Stimulated activated CD4-positive, alpha-beta T cell treated with anti-CD3 and anti-CD28 coated beads, Interleukin-4, amount 100 ng/mL, for 4 hours (primary cell): ENCODE data around the gene CHRNA7.

ENCODE experiments used
- DNase-seq, 2 experiments: peaks; one replicate each; pipeline ENCODE4 v3.0.0-alpha.2; 2020

The CHRNA7 gene

GRCh38 chr15:32029862-32030781, at the start of gene CHRNA7:
Gene CHRNA7, plus strand, starts transcription at chr15:32030515. Its CDS starts 80 bp downstream, at chr15:32030595.
- no peak for DNase-seq

DNA sequence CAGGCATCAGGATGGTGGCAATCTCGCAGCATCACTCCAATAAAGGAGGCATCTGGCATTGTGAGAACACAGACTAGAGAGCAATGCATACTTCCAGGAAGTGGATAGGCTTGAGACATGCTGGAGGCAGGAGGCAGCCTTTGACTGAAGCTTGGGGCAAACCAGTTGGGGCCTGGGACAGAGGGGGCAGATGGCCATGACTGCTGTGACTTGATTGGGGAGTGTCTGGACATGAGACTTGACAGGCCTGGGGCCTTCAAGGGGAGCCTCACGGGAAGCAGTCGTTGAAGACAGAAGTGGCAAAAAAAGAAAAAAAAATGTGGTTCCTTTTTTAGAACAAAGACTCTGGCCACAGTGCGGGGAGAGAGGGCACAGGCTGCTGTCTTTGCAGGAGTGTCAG, 44.7 kb upstream of the CHRNA7 start:
- DNase-seq: no peak

- DNase-seq: no peak
Observed at GRCh38 chr15:31993062-31993461, 37.3 kb upstream of the CHRNA7 start.

GRCh38 chr15:31997711-31998110, 32.6 kb upstream of the CHRNA7 start:
- no peak for DNase-seq

DNA sequence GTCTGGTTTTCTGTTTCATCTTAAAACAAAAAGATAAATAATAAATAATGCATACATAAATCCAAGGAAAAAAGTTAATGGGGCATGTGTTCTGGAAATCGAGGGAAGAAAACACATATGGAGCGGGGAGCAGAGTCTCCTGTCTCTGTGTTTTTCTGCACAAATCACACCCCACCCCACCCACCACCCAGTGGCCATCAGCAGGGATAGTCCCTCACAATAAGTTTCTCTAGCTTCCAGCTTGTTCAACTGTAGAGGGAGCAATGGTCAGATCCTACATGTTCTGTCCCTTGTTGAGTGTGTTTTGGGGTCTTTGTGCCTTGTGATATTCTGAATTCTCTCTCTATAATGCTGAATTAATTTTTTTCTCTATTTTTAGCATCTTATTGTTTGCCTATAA, 26.8 kb upstream of the CHRNA7 start:
- DNase-seq: no peak

DNA sequence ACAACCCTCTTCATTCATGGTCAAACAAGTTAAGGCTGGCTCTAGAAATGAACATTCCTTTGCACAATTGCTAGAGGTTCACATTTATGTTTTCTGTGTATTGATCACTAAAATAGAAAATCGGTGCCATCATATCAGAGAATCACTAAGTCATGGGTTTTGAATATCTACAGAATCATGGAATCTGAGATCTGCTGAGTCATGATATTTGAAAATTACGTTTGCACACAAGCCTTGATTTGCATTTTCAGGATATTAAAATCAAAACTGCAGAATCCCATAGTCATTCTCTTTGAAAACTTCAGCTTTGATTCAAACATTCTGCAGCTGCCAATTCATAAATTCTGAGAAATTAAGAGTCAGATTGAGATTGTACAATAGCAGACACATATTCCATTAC, 26.1 kb upstream of the CHRNA7 start:
- DNase-seq: no peak

- DNase-seq: no peak
Observed at GRCh38 chr15:32007355-32007960, 22.9 kb upstream of the CHRNA7 start.

- DNase-seq: no peak
Observed at GRCh38 chr15:32014953-32015352, 15.4 kb upstream of the CHRNA7 start.

DNA sequence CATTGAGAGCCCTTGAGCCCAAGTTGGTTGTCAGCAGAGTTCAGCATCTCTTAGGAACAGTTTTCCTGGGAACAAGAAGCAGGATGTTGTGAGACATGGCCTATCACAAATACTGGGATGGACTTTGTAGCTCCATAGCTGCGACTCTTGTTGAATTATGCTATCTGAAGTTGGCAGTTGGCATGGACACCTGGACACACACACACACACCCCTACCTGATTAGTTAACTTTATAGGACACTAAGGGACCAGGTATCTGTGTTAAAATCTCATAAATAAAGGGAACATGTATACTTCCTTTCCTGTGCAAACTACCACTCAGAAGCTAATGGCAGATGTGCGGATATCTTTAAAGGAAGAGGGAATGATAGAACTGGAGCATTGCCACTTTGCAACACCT, 10.2 kb upstream of the CHRNA7 start:
- DNase-seq: no peak

- no peak for DNase-seq
Observed at GRCh38 chr15:32028921-32029320, 1.4 kb upstream of the CHRNA7 start.

DNA sequence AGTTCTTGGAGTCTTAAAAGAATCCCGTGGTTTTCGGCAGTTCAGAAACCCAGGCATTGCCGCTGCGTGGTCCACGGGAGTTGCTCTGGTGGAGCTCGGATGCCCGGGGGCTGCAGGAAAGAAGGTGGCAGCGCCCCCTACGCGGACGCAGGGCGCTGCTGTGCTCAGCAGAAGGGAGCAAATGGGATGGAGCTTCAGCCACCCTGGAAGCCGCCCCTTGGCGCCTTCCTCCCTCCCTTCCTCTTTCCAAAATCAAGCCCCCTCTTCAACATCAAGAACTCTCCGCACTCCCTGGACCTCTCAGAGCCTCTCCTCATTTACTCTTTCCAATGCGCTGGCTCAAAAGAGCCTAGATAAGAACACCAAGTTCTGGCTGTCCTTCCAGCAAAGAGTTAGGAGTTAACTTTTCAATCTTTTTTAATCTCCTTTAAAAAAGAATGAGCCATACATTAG, 880 bp upstream of the CHRNA7 start:
- DNase-seq: no peak

DNA sequence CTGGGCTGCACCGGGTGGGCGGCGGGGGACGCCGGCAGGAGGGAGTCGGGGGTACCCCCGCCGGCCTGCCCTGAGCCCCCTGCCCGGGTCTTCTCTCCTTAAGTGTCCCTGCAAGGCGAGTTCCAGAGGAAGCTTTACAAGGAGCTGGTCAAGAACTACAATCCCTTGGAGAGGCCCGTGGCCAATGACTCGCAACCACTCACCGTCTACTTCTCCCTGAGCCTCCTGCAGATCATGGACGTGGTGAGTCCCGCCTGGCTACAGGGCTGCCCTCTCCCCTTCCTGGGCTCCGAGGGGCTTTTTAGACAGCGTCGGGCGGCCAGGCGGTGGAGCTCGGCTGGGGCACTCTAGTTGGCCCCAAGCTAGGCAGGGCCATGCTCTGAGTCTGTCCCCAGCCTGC, 480 bp downstream of the CHRNA7 start:
- DNase-seq: no peak

GRCh38 chr15:32033186-32033890, 3.0 kb downstream of the CHRNA7 start:
- DNase-seq: no peak

- DNase-seq: no peak
Observed at GRCh38 chr15:32034106-32034505, 3.8 kb downstream of the CHRNA7 start.

DNA sequence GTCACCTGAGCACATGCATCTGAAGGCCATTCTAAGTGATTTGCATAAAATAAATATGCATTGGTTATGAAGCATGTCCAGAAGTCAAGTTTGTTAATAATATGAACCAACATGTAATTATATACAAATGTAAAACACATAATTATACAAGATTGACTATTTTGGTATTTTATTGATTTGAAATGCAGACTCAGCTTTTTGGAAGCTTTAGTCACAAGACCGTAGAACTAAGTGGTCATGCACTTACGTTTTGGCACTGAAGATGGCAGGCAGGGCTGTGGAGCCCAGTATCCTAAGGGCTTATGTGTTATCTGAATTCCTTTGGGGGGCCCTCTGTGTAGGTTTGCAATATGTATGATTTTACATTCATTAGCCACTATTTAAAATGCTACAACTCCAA, 5.0 kb downstream of the CHRNA7 start:
- DNase-seq: no peak

- DNase-seq: no peak
Observed at GRCh38 chr15:32036971-32037370, 6.7 kb downstream of the CHRNA7 start.

DNA sequence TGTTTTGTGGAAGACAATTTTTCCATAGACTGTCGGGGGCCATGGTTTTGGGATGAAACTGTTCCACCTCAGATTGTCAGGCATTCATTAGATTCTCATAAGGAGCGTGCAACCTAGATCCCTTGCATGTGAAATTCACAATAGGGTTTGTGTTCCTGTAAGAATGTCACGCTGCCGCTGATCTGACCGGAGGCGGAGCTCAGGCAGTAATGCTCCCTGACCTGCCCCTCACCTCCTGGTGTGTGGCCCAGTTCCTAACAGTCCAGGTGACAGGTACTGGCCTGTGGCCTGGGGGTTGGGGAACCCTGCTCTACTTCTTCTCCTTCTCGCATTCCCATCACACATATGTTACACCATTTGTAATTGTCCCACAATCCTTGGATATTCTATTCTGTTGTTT, 11.0 kb downstream of the CHRNA7 start:
- no peak for DNase-seq

- DNase-seq: no peak
Observed at GRCh38 chr15:32042269-32042972, 12.1 kb downstream of the CHRNA7 start.

DNA sequence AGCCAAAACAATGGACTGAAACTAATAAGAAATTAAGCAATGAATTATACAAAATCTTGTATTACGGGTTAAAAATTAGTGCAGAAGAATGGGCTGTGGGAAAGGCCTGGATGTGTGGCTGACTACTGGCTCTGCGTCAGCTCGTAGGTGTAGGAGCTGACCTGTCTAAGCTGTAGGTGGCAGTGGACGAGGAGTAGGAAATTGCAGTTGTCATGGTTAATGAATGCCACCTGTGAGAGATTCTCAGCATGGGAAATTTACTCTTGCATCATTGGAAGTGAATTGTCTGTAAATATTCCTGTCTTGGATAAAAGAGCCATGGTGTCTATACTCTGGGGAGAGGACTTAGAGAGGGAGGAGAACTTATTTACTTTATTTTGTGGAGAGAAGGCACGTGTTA, 23.4 kb downstream of the CHRNA7 start:
- DNase-seq: no peak

GRCh38 chr15:32057876-32058425, 27.6 kb downstream of the CHRNA7 start:
- DNase-seq: no peak

DNA sequence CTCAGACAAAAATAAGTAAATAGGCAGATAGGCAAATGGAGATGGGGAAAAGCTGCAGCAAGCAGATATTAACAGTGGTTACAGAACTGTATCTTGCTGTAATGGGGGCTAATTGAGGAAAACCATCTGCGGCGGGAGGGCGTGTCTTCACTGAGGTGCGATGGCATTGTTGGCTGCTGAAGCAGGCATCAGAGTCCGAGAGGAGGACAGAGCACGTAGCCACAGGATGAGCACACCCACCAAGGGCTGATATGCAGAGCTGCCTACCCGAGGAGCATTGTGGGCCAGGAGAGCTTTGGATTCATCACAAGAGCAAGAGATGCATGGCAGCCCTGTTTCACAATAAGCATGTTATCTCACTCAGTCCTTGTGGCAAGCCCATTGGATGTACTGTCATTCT, 30.4 kb downstream of the CHRNA7 start:
- DNase-seq: no peak

- DNase-seq: no peak
Observed at GRCh38 chr15:32067115-32067514, 36.8 kb downstream of the CHRNA7 start.

GRCh38 chr15:32089851-32090359, 59.6 kb downstream of the CHRNA7 start:
- no peak for DNase-seq
